Endothelial cell of umbilical vein (primary cell): Measurements from ENCODE around the gene ZMIZ1. TPM values are rescaled to one million over a fixed set of nuclear protein-coding genes. Genes with fewer than 3 reads are reported as not detected.
A peak's percentile ranks its signal among the peaks of the same experiment; 100 is the strongest.

Source experiments
- BruUV-seq: library from RNA; stranded (reverse); fragments of 400-500 nt; replicated peaks from 2 replicates; lab custom pipeline; 2021; lab: Mats Ljungman, UMichigan
- CTCF ChIA-PET: fragments of 300-600, 350-600 bp; sonication (Branson Sonifier 250); formaldehyde crosslinking; loops from one replicate; lab custom pipeline; 2021; ENCODE audit warnings: antibody characterized with exemption, inconsistent platforms; lab: Charles Lee
- POLR2A ChIA-PET: fragments of 300-600, 350-600 bp; sonication (Branson Sonifier 250); formaldehyde crosslinking; loops from one replicate; lab custom pipeline; 2021; ENCODE audit warnings: antibody characterized with exemption, inconsistent platforms; lab: Charles Lee
- DNase-seq: peaks from one replicate; pipeline ENCODE4 v3.0.0-alpha.2; 2011; ENCODE audit warnings: low read depth, low spot score
- FAIRE-seq: peaks from 2 replicates; lab custom pipeline; 2011; peaks lifted over from hg19 to GRCh38; lab: Jason Lieb, UNC
- H2AFZ ChIP-seq: 2 replicates; pipeline ENCODE4 v1.6.0; 2012; ENCODE audit warnings: low read depth, low read length, control low read depth, inconsistent platforms
- H3K27ac ChIP-seq: 2 replicates; pipeline ENCODE4 v1.5.1; 2011; ENCODE audit warnings: low read depth, mild to moderate bottlenecking, control low read depth, low read length, moderate library complexity; ENCODE audit not compliant: insufficient read depth
- H3K27me3 ChIP-seq, 2 experiments: 2 replicates each; pipeline versions ENCODE4 v1.6.0 to v1.6.1; 2011; ENCODE audit warnings: low read length in 2 of 2, mixed read lengths in 1 of 2; ENCODE audit not compliant: control insufficient read depth in 2 of 2, insufficient read depth in 2 of 2
- H3K36me3 ChIP-seq, 2 experiments: 2 replicates in 1 of 2; 3 replicates in 1 of 2; pipeline ENCODE4 v1.5.1; 2011; ENCODE audit warnings: low read length in 2 of 2, mild to moderate bottlenecking in 1 of 2, moderate library complexity in 1 of 2; ENCODE audit not compliant: control insufficient read depth in 2 of 2, insufficient read depth in 2 of 2; ENCODE audit errors: extremely low read depth in 1 of 2
- H3K4me1 ChIP-seq: 3 replicates; pipeline ENCODE4 v1.5.1; 2011; ENCODE audit warnings: mild to moderate bottlenecking, low read length; ENCODE audit not compliant: control insufficient read depth, insufficient read depth; ENCODE audit errors: extremely low read depth
- H3K4me2 ChIP-seq: 2 replicates; pipeline ENCODE4 v1.6.1; 2011; ENCODE audit warnings: low read length, control low read depth, mixed read lengths; ENCODE audit not compliant: insufficient read depth
- H3K4me3 ChIP-seq, 3 experiments: fragments of 200-600 bp in 1 of 3; sonication (generic), shearing (Covaris generic) in 1 of 3; replicated peaks in 1 of 3; 2 replicates each; pipeline ENCODE4 v1.5.1; 2011 to 2016; ENCODE audit warnings: control low read depth in 3 of 3, low read length in 3 of 3, mild to moderate bottlenecking in 2 of 3, inconsistent platforms in 1 of 3, low read depth in 1 of 3, moderate library complexity in 1 of 3; ENCODE audit not compliant: insufficient read depth in 1 of 3
- H3K79me2 ChIP-seq: 2 replicates; pipeline ENCODE4 v1.6.0; 2012; ENCODE audit warnings: low read length, inconsistent platforms; ENCODE audit not compliant: control insufficient read depth, insufficient read depth
- H3K9ac ChIP-seq: replicated peaks from 2 replicates; pipeline ENCODE3; 2011; ENCODE audit warnings: low read length, control low read depth; ENCODE audit not compliant: insufficient read depth; ENCODE audit errors: extremely low read depth
- H3K9me1 ChIP-seq: replicated peaks from 3 replicates; pipeline ENCODE4 v1.6.0; 2011; ENCODE audit warnings: mild to moderate bottlenecking, low read length; ENCODE audit not compliant: control insufficient read depth, insufficient read depth; ENCODE audit errors: extremely low read depth
- H3K9me3 ChIP-seq: replicated peaks from 2 replicates; pipeline ENCODE4 v1.5.1; 2012; ENCODE audit warnings: low read length, inconsistent platforms; ENCODE audit not compliant: control insufficient read depth, insufficient read depth
- H4K20me1 ChIP-seq: replicated peaks from 2 replicates; pipeline ENCODE3; 2011; ENCODE audit warnings: mild to moderate bottlenecking, low read length; ENCODE audit not compliant: control insufficient read depth, insufficient read depth; ENCODE audit errors: extremely low read depth
- FOS ChIP-seq: IDR thresholded peaks from 2 replicates; pipeline ENCODE4 v1.6.1; 2011; ENCODE audit warnings: mild to moderate bottlenecking, low read length, moderate library complexity, borderline replicate concordance; ENCODE audit not compliant: insufficient read depth
- GATA2 ChIP-seq: IDR thresholded peaks from 2 replicates; pipeline ENCODE4 v1.7.0; 2011; ENCODE audit warnings: low read depth, mild to moderate bottlenecking, moderate library complexity, mixed read lengths, low read length; ENCODE audit not compliant: insufficient read length, insufficient read depth
- JUN ChIP-seq: IDR thresholded peaks from 2 replicates; pipeline ENCODE4 v1.6.1; 2011; ENCODE audit warnings: borderline replicate concordance, low read depth; ENCODE audit not compliant: insufficient read length, insufficient read depth
- MYC ChIP-seq: IDR thresholded peaks from one replicate; pipeline ENCODE4 v1.6.1; 2011; ENCODE audit warnings: mild to moderate bottlenecking, low read depth, low read length
- POLR2AphosphoS5 ChIP-seq: IDR thresholded peaks from 2 replicates; pipeline ENCODE4 v1.6.1; 2012; ENCODE audit warnings: low read depth, mild to moderate bottlenecking, control low read depth, low read length, moderate library complexity; ENCODE audit not compliant: insufficient read depth
- dilution Hi-C: fragments of 300-500 bp; cut with MboI; formaldehyde crosslinking; loops from one replicate; pipeline ENCODE4 v1.15.0; 2019; ENCODE audit warnings: low sequenced_read_pairs; ENCODE audit not compliant: extremely low pct_ligation_motif_present
- intact Hi-C: fragments of 100-400 bp; cut with micrococcal nuclease; formaldehyde crosslinking; loops from one replicate; pipeline ENCODE4 v1.10.0; 2022
- polyA plus RNA-seq, 4 experiments: library from polyadenylated mRNA; depleted of rRNA in 3 of 4; stranded (reverse) in 3 of 4; unstranded in 1 of 4; fragments of >200 nt; gene quantifications; 2 replicates each; pipeline versions ENCODE4 v1.2.1 to v1.2.3, GENCODE V29; 2011 to 2012; ENCODE audit warnings: missing spikeins in 1 of 4
- total RNA-seq: library from RNA; stranded (reverse); gene quantifications from 2 replicates; pipeline ENCODE4 v1.2.3, GENCODE V29; 2021
- TF ChIP-seq, protein P1 (sequence below), 2 donors: IDR thresholded peaks; 1 replicate in 1 of 2; 2 replicates in 1 of 2; pipeline ENCODE4 v1.5.1; 2011; ENCODE audit warnings: low read length in 2 of 2, mild to moderate bottlenecking in 2 of 2, moderate library complexity in 2 of 2, control low read depth in 1 of 2, inconsistent platforms in 1 of 2, low read depth in 1 of 2; ENCODE audit not compliant: insufficient read depth in 1 of 2; ENCODE audit errors: extremely low read depth in 1 of 2

The ZMIZ1 gene
- total and polyA plus RNA-seq, 2 donors (not counting 3 experiments of a cell fraction or from before 2014, with no cell fraction given), result 12.5 to 46.7 TPM

DNA sequence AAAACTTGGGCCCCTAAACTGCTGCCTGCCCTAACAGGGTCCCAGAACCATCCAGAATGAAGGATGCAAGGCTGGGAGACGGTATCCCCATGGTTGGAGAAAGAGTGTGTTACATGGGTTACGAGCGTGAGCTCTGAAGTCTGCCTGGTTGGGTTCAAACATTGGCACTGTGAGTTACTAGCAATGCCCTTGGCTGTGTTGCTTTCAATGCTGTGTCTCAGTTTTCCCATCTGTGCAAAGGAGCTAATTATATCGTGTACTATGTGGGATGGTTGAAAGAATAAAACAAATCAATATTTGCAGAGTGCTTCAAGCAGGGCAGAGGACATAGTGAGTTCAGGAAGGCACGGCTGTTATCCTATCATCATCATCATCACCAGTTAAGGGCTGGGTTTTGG is 114.7 kb downstream of the ZMIZ1 start:
- CTCF ChIA-PET, result interaction anchor here (0.8 to 1.4 kb wide), 3 partner anchors 12 to 518 kb away, joined by 3 to 5 read pairs (median 3); no protein-coding TSS in a partner anchor
- dilution Hi-C loops, result no loop called here
- Histone ChIP-seq H3K36me3 (peaks cover 0 to 2% of the 10 kb centered on the region in 2 experiments), H3K79me2 (no peaks in the 10 kb centered on the region), H3K4me2 (no peak overlapping the region), H3K27ac (peak overlapping the region; percentile 35), H3K9ac (no peak overlapping the region), H3K27me3 (no peaks in the 10 kb centered on the region), H3K9me1 (no peaks in the 10 kb centered on the region), H3K4me3 (no peak overlapping the region), H3K9me3 (no peaks in the 10 kb centered on the region), H2AFZ (no peak overlapping the region), H3K4me1 (peaks cover 41% of the 10 kb centered on the region), H4K20me1 (no peaks in the 10 kb centered on the region)
- no TSS peak for BruUV-seq
- POLR2A ChIA-PET, result no interaction called here
- intact Hi-C loops, result no loop called here
- no peak for DNase-seq
- FAIRE-seq, result peak; percentile 47
- TF ChIP-seq, protein P1, sequence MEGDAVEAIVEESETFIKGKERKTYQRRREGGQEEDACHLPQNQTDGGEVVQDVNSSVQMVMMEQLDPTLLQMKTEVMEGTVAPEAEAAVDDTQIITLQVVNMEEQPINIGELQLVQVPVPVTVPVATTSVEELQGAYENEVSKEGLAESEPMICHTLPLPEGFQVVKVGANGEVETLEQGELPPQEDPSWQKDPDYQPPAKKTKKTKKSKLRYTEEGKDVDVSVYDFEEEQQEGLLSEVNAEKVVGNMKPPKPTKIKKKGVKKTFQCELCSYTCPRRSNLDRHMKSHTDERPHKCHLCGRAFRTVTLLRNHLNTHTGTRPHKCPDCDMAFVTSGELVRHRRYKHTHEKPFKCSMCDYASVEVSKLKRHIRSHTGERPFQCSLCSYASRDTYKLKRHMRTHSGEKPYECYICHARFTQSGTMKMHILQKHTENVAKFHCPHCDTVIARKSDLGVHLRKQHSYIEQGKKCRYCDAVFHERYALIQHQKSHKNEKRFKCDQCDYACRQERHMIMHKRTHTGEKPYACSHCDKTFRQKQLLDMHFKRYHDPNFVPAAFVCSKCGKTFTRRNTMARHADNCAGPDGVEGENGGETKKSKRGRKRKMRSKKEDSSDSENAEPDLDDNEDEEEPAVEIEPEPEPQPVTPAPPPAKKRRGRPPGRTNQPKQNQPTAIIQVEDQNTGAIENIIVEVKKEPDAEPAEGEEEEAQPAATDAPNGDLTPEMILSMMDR (IDR thresholded peaks at IDR 0.05; ENCODE audit: extremely low read depth in 1 of 2, insufficient read depth in 1 of 2, low read depth in 1 of 2, low read length in 2 of 2), result no peak
- no peak for TF ChIP-seq POLR2AphosphoS5

DNA sequence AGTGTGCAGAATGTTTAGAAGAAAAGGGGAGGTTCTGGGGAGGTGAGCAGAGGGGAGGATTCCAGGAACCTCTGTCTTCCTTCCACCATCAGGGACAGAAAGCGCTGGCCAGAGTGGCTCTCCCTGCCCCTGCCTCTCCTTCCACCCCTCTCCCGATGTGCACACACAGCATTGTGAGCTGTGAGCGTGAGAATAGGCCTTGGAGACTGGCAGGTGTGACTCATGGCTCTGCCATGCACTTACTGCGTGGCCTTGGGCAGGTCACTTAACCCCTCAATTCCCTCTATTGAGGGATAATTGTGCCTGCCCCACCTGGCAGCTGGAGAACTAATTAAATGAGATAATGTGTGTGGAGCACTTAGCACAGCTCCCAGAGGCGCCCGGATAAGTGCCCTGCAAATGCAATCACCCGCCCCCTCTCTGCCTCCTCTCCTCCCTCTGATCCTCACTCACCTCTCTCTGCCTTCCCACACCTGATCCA is 115.4 kb downstream of the ZMIZ1 start:
- H3K4me1 ChIP-seq, result peaks cover 34% of the 10 kb centered on the region
- H3K27ac ChIP-seq, result peak overlapping the region; percentile 35
- H3K9ac ChIP-seq, result no peak overlapping the region
- dilution Hi-C loops (no loop called here), intact Hi-C loops (no loop called here)
- no peaks in the 10 kb centered on the region for H3K79me2 ChIP-seq
- no peaks in the 10 kb centered on the region for H3K27me3 ChIP-seq
- DNase-seq, result peak; percentile 79
- no peak overlapping the region for H3K4me3 ChIP-seq
- peak; percentile 81 for FAIRE-seq
- no peaks in the 10 kb centered on the region for H4K20me1 ChIP-seq
- no peak overlapping the region for H2AFZ ChIP-seq
- TF ChIP-seq FOS (peak; percentile 70), JUN (peak; percentile 81), GATA2 (no peak), MYC (no peak), POLR2AphosphoS5 (no peak)
- H3K4me2 ChIP-seq, result no peak overlapping the region
- no peaks in the 10 kb centered on the region for H3K9me1 ChIP-seq
- peaks cover 0 to 2% of the 10 kb centered on the region in 2 experiments for H3K36me3 ChIP-seq
- H3K9me3 ChIP-seq, result no peaks in the 10 kb centered on the region
- ChIA-PET POLR2A (no interaction called here), CTCF (interaction anchor here (0.8 to 1.4 kb wide), 4 partner anchors 11 to 519 kb away, joined by 3 to 5 read pairs (median 3); no protein-coding TSS in a partner anchor)
- BruUV-seq, result no TSS peak
